ENCODE measurements around the gene FRRS1L. TPM values are rescaled to one million over a fixed set of nuclear protein-coding genes. Genes with fewer than 3 reads are reported as not detected.

FRRS1L gene
- total RNA-seq, 1 experiment from 2014 or later, result not detected

DNA sequence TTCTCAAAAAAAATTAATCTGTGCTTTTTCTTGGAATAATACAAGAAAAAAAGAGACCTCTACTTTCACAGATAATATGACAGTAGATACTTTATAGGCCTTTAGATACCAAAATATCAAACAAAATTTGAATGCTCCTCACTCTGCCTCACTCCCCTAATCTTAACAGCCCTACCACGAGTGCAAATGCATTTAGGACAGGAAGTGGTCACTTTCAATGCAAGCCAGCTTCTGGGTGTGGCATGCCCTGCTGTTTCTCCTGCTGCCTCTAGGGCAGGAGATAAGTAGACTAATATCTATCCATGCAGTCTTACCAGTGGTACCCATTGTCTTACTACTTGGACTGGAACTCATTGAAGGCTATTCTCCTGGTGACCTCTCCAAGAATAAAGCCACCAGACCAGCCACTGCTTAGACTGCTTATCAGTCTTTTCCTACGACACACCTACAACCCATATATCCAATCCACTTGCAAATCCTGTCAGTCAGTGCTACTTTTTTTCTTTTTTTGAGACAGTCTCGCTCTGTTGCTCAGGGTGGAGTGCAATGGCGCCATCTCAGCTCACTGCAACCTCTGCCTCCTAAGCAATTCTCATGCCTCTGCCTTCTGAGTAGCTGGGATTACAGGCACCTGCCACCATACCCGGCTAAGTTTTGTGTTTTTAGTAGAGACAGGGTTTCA is 23.0 kb downstream of the FRRS1L start:
- Histone ChIP-seq H3K79me2 (ENCODE audit: low read depth) (no peaks in the 10 kb centered on the region), H4K20me1 (ENCODE audit: insufficient read depth) (no peaks in the 10 kb centered on the region), H3K4me1 (replicated peaks; ENCODE audit: insufficient read depth) (peaks cover 7% of the 10 kb centered on the region), H3K4me3 (no peak overlapping the region), H3K4me2 (peak overlapping the region; percentile 44), H3K9me3 (ENCODE audit: insufficient read depth, low read depth) (no peaks in the 10 kb centered on the region), H3K9me2 (ENCODE audit: insufficient read depth) (no peaks in the 10 kb centered on the region), H3K27ac (no peak overlapping the region), H3K36me3 (ENCODE audit: low read depth) (no peaks in the 10 kb centered on the region), H3K27me3 (ENCODE audit: insufficient read depth, low read depth) (no peaks in the 10 kb centered on the region), H2AFZ (no peak overlapping the region), H3F3A (ENCODE audit: insufficient read depth, low read depth) (no peaks in the 10 kb centered on the region)
- peak; percentile 36 to 46 for DNase-seq
- CTCF ChIA-PET, result no interaction called here
- POLR2A ChIA-PET (ENCODE audit: unreplicated experiment), result no interaction called here
- TF ChIP-seq, protein P1, sequence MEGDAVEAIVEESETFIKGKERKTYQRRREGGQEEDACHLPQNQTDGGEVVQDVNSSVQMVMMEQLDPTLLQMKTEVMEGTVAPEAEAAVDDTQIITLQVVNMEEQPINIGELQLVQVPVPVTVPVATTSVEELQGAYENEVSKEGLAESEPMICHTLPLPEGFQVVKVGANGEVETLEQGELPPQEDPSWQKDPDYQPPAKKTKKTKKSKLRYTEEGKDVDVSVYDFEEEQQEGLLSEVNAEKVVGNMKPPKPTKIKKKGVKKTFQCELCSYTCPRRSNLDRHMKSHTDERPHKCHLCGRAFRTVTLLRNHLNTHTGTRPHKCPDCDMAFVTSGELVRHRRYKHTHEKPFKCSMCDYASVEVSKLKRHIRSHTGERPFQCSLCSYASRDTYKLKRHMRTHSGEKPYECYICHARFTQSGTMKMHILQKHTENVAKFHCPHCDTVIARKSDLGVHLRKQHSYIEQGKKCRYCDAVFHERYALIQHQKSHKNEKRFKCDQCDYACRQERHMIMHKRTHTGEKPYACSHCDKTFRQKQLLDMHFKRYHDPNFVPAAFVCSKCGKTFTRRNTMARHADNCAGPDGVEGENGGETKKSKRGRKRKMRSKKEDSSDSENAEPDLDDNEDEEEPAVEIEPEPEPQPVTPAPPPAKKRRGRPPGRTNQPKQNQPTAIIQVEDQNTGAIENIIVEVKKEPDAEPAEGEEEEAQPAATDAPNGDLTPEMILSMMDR (conservative IDR thresholded peaks at IDR 0.05), result peak; percentile 57
- TF ChIP-seq EZH2 (IDR thresholded peaks at IDR 0.05; ENCODE audit: low read depth), result no peak
- BruUV-seq (replicated peaks), result no TSS peak
- intact Hi-C loops (cut with micrococcal nuclease; ENCODE audit: unreplicated experiment), result no loop called here

DNA sequence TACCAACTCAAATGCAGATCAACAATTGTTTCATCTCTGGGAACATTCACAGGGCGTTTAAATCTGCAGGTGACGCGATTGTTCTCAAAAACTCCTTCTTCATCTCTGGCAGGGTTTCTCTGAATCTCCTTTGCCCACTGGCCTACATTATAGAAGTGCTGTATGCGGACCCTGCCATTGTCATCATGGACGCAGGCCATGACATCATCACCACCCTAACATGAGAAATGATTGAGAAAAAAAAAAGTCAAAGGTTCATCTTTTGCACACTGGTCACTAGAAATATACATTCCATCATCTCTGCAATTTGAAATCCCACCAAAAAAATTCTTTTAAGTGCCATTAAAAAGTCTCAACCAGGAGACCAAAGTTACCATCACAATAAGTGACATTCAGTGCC is 25.7 kb downstream of the FRRS1L start:
- H3K36me3 ChIP-seq (ENCODE audit: low read depth), result no peaks in the 10 kb centered on the region
- DNase-seq, result no peak
- H3K4me2 ChIP-seq, result no peak overlapping the region
- H4K20me1 ChIP-seq (ENCODE audit: insufficient read depth), result no peaks in the 10 kb centered on the region
- no TSS peak for BruUV-seq (replicated peaks)
- no peak overlapping the region for H3K4me3 ChIP-seq
- H3K4me1 ChIP-seq (replicated peaks; ENCODE audit: insufficient read depth), result peaks cover 7% of the 10 kb centered on the region
- POLR2A ChIA-PET (ENCODE audit: unreplicated experiment), result no interaction called here
- H2AFZ ChIP-seq, result no peak overlapping the region
- intact Hi-C loops (cut with micrococcal nuclease; ENCODE audit: unreplicated experiment), result no loop called here
- H3F3A ChIP-seq (ENCODE audit: insufficient read depth, low read depth), result no peaks in the 10 kb centered on the region
- H3K9me2 ChIP-seq (ENCODE audit: insufficient read depth), result no peaks in the 10 kb centered on the region
- no peak overlapping the region for H3K27ac ChIP-seq
- no peaks in the 10 kb centered on the region for H3K9me3 ChIP-seq (ENCODE audit: insufficient read depth, low read depth)
- TF ChIP-seq, protein P1 (conservative IDR thresholded peaks at IDR 0.05), result no peak
- no peak for TF ChIP-seq EZH2 (IDR thresholded peaks at IDR 0.05; ENCODE audit: low read depth)
- CTCF ChIA-PET, result no interaction called here
- H3K79me2 ChIP-seq (ENCODE audit: low read depth), result no peaks in the 10 kb centered on the region
- no peaks in the 10 kb centered on the region for H3K27me3 ChIP-seq (ENCODE audit: insufficient read depth, low read depth)

DNA sequence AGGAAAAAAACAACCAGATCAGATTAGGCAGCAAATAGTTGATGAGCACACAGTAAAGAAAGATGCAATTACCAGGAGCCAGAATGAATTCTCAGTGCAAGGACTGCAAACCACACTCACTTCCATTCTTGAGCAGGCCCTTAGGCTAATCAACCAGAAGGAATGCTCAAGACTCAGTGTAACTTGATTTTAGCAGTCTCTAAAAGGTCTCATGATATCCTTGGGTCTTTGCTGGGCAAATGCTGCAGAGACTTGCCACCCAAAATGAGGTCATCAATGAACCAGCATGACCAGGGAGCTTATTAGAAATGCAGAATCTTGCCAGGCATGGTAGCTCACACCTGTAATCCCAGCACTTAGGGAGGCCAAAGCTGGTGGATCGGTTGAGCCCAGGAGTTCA is 27.2 kb downstream of the FRRS1L start:
- CTCF ChIA-PET, result no interaction called here
- no TSS peak for BruUV-seq (replicated peaks)

More for the DNA sequence above, 27.2 kb downstream of the FRRS1L start:
- Histone ChIP-seq H3F3A (ENCODE audit: insufficient read depth, low read depth) (no peaks in the 10 kb centered on the region), H3K27me3 (ENCODE audit: insufficient read depth, low read depth) (no peaks in the 10 kb centered on the region), H3K4me1 (replicated peaks; ENCODE audit: insufficient read depth) (peaks cover 7% of the 10 kb centered on the region), H3K27ac (no peak overlapping the region), H3K79me2 (ENCODE audit: low read depth) (no peaks in the 10 kb centered on the region), H4K20me1 (ENCODE audit: insufficient read depth) (no peaks in the 10 kb centered on the region), H3K4me2 (no peak overlapping the region), H3K36me3 (ENCODE audit: low read depth) (no peaks in the 10 kb centered on the region), H3K4me3 (no peak overlapping the region), H3K9me3 (ENCODE audit: insufficient read depth, low read depth) (no peaks in the 10 kb centered on the region), H2AFZ (no peak overlapping the region), H3K9me2 (ENCODE audit: insufficient read depth) (no peaks in the 10 kb centered on the region)
- no peak for DNase-seq
- no peak for TF ChIP-seq EZH2 (IDR thresholded peaks at IDR 0.05; ENCODE audit: low read depth)
- TF ChIP-seq, protein P1 (conservative IDR thresholded peaks at IDR 0.05), result no peak
- intact Hi-C loops (cut with micrococcal nuclease; ENCODE audit: unreplicated experiment), result no loop called here
- POLR2A ChIA-PET (ENCODE audit: unreplicated experiment), result no interaction called here

Data from PC-9 (cell line).